GM20000 (cell line): ENCODE results near the gene IFRD1.
"Not testable (repeated sequence)": the region's sequence is repeated elsewhere in the genome, so short reads cannot be mapped to it uniquely, and the experiment has no call there.

Source experiments
- DNase-seq: peaks from one replicate; pipeline ENCODE4 v3.0.0; 2012; ENCODE audit warnings: low spot score
- CTCF ChIP-seq: IDR thresholded peaks from 2 replicates; pipeline ENCODE4 v1.5.1; 2012; ENCODE audit warnings: mild to moderate bottlenecking, control low read depth; ENCODE audit errors: extremely low read depth, missing control alignments

The IFRD1 gene

GRCh38 chr7:112452102-112452888, 2.0 kb downstream of the IFRD1 start:
- TF ChIP-seq CTCF = no peak
- peak; percentile 21 for DNase-seq

DNA sequence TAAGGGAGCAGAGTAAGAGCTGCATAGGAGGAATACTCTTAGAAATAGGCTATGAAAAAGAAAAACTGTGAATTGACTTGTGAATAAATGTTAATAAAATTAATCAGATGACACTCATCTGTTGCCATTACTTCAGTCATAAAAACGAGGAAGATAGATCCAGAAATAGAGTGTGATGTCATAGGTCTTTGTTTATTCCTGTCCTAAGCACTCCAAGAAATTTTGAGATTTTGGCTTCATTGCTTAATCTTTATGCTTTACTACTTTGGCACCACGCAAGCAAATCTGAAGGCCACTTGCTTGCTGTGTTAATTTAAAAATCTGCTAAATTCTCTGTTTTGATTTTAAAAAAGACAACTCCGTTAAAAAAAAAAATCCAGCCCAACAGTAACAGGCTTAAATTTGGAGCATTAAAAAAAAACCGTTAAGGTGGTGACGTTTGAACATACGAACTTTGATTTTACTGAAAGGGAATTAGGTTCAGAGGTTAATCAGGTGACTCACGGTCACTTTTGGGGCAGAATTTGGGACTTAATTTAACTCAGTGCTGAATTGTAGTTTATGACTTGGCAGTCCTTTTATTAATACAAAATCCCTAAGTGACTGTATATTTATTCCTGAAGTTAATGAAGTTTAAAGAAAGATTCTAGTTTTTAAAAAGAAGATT, 3.4 kb downstream of the IFRD1 start:
- TF ChIP-seq CTCF = no peak
- DNase-seq = no peak

- DNase-seq = not testable (repeated sequence)
These were observed 3.9 kb downstream of the IFRD1 start for GRCh38 chr7:112454191-112454590.

DNA sequence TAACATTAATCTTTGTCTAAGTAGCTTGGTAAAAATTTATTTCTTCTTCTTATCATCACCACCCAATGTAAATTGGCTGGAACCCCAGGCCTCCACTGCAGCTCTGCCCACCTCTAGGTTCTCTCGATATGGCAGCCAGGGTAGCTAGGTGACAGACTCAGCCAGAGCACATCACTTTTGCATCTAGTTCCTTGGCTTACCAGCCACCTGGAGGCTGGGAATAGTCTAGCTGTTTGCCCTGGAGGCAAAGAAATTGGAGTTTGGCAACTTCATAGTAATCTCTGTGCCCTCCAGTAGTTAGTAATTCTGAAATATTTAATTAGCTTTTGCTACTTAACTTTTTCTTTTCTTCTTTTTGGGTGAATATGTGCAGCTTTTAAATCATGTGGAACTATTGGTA, 9.4 kb downstream of the IFRD1 start:
- DNase-seq = no peak
- TF ChIP-seq CTCF = no peak

DNA sequence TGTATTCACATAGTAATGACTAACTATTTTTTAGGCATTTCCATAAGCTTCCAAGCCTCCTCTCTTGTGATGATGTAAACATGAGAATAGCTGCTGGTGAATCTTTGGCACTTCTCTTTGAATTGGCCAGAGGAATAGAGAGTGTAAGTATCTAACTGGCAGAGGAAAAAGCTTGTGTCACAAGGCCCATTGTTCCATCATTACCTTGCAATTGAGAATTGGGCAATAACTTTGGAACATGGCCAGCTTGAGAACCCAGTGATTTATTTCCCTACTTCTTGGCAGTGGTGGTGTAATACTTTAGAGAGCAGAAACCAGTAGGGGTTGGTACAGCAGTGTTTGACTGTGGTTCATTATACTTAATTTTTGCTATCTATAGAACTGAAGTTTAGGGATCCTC, 12.0 kb downstream of the IFRD1 start:
- DNase-seq = no peak
- TF ChIP-seq CTCF = no peak

- TF ChIP-seq CTCF = no peak
- no peak for DNase-seq
These were observed 17.6 kb downstream of the IFRD1 start for GRCh38 chr7:112467867-112468266.

DNA sequence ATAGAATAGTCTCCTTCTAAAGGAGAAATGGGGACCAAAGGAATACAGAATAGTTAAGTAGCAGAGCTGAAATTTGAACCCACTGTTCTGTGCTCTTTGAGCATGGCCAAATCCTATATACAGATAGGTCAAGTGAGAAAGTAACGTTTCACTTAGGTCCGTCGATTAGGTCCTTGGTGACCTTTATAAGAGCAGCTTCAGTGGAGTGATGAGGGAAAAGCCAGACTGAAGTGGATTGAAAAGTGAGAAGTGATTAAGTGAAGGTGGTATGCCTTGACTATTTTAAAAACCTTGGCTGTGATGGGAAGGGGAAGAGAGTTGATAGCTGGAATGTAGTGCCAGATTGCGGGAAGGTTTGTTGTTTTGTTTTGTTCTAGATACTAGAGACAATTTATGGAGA, 19.9 kb downstream of the IFRD1 start:
- DNase-seq = no peak
- TF ChIP-seq CTCF = no peak
